Astrocyte (in vitro differentiated cells and primary cell): ENCODE data around the gene SPAST. TPM values are rescaled to one million over a fixed set of nuclear protein-coding genes. Genes with fewer than 3 reads are reported as not detected.

Source experiments
- DNase-seq: peaks from one replicate; pipeline ENCODE4 v3.0.0-alpha.2; 2010; ENCODE audit warnings: low read depth
- FAIRE-seq: peaks from 2 replicates; lab custom pipeline; 2011; peaks lifted over from hg19 to GRCh38; lab: Jason Lieb, UNC
- H2AFZ ChIP-seq: 2 replicates; pipeline ENCODE4 v1.6.0; 2012; ENCODE audit warnings: low read depth, low read length, inconsistent platforms
- H3K27ac ChIP-seq: 2 replicates; pipeline ENCODE4 v1.5.1; 2011; ENCODE audit warnings: low read depth, low read length, inconsistent platforms
- H3K27me3 ChIP-seq: 2 replicates; pipeline ENCODE4 v1.6.0; 2011; ENCODE audit warnings: low read length, inconsistent platforms; ENCODE audit not compliant: insufficient read depth
- H3K36me3 ChIP-seq: 2 replicates; pipeline ENCODE4 v1.5.1; 2011; ENCODE audit warnings: low read length, inconsistent platforms; ENCODE audit not compliant: insufficient read depth
- H3K4me1 ChIP-seq: 2 replicates; pipeline ENCODE4 v1.5.1; 2011; ENCODE audit warnings: low read length, inconsistent platforms; ENCODE audit not compliant: insufficient read depth
- H3K4me2 ChIP-seq: 2 replicates; pipeline ENCODE4 v1.6.0; 2012; ENCODE audit warnings: low read length, inconsistent platforms
- H3K4me3 ChIP-seq: 2 replicates; pipeline ENCODE4 v1.5.1; 2011; ENCODE audit warnings: low read depth, mild to moderate bottlenecking, low read length, inconsistent platforms; ENCODE audit not compliant: insufficient read depth
- H3K79me2 ChIP-seq: 2 replicates; pipeline ENCODE4 v1.6.0; 2012; ENCODE audit warnings: mild to moderate bottlenecking, low read length, inconsistent platforms; ENCODE audit not compliant: insufficient read depth
- H3K9ac ChIP-seq: 2 replicates; pipeline ENCODE4 v1.6.0; 2012; ENCODE audit warnings: mild to moderate bottlenecking, low read length, inconsistent platforms
- H3K9me3 ChIP-seq: 2 replicates; pipeline ENCODE4 v1.5.1; 2012; ENCODE audit warnings: low read depth, mild to moderate bottlenecking, low read length, inconsistent platforms; ENCODE audit not compliant: insufficient read depth
- H4K20me1 ChIP-seq: 2 replicates; pipeline ENCODE4 v1.6.0; 2012; ENCODE audit warnings: low read length, inconsistent platforms; ENCODE audit not compliant: insufficient read depth
- H3K27ac Mint-ChIP-seq: one replicate; pipeline ENCODE4 v1.8.0; 2021; ENCODE audit warnings: mild to moderate bottlenecking, mixed read lengths; ENCODE audit not compliant: unreplicated experiment
- H3K27me3 Mint-ChIP-seq: one replicate; pipeline ENCODE4 v1.8.0; 2021; ENCODE audit warnings: low read depth, mixed read lengths; ENCODE audit not compliant: unreplicated experiment
- H3K36me3 Mint-ChIP-seq: one replicate; pipeline ENCODE4 v1.8.0; 2021; ENCODE audit warnings: low read depth, mixed read lengths; ENCODE audit not compliant: unreplicated experiment
- H3K4me1 Mint-ChIP-seq: one replicate; pipeline ENCODE4 v1.8.0; 2021; ENCODE audit warnings: low read depth, mixed read lengths; ENCODE audit not compliant: unreplicated experiment
- H3K4me3 Mint-ChIP-seq: one replicate; pipeline ENCODE4 v1.8.0; 2021; ENCODE audit warnings: mild to moderate bottlenecking, moderate library complexity, mixed read lengths; ENCODE audit not compliant: unreplicated experiment
- H3K9me3 Mint-ChIP-seq: one replicate; pipeline ENCODE4 v1.8.0; 2021; ENCODE audit warnings: mild to moderate bottlenecking, mixed read lengths; ENCODE audit not compliant: unreplicated experiment
- CTCF ChIP-seq: IDR thresholded peaks from 2 replicates; pipeline ENCODE4 v1.5.1; 2011; ENCODE audit warnings: low read depth, mild to moderate bottlenecking, inconsistent platforms, low read length, moderate library complexity; ENCODE audit not compliant: insufficient read depth
- EZH2 ChIP-seq: IDR thresholded peaks from 2 replicates; pipeline ENCODE4 v1.6.1; 2012; ENCODE audit warnings: mild to moderate bottlenecking, low read length, inconsistent platforms; ENCODE audit not compliant: insufficient read depth
- total RNA-seq: library from RNA; stranded (reverse); gene quantifications from 2 replicates; pipeline ENCODE4 v1.2.1, GENCODE V29; 2021

Gene SPAST
- total RNA-seq, 1 donor from 2014 or later, result 18.0 TPM

- Histone ChIP-seq H2AFZ (peak overlapping the region; percentile 82), H3K9ac (peak overlapping the region; percentile 21), H3K27ac (no peak overlapping the region), H3K27me3 (no peaks in the 10 kb centered on the region), H4K20me1 (peaks cover 3% of the 10 kb centered on the region), H3K4me1 (no peaks in the 10 kb centered on the region), H3K79me2 (peaks cover 20% of the 10 kb centered on the region), H3K4me2 (peak overlapping the region; percentile 94), H3K9me3 (no peaks in the 10 kb centered on the region), H3K36me3 (no peaks in the 10 kb centered on the region), H3K4me3 (peak overlapping the region; percentile 85)
- Mint-ChIP-seq H3K4me1 (peaks cover 6% of the 10 kb centered on the region), H3K36me3 (no peaks in the 10 kb centered on the region), H3K9me3 (no peaks in the 10 kb centered on the region), H3K27ac (peak overlapping the region; percentile 69), H3K27me3 (no peaks in the 10 kb centered on the region), H3K4me3 (peak overlapping the region; percentile 95)
- TF ChIP-seq EZH2 (no peak), CTCF (no peak)
- DNase-seq (peak; percentile 51), FAIRE-seq (no peak)
Measured at GRCh38 chr2:32061973-32062861, 1.1 kb upstream of the SPAST start.

GRCh38 chr2:32064021-32064601 lies 755 bp downstream of the SPAST start:
- no peak for FAIRE-seq
- H3K4me3 Mint-ChIP-seq, result peak overlapping the region; percentile 95

More at GRCh38 chr2:32064021-32064601, 755 bp downstream of the SPAST start:
- peak overlapping the region; percentile 93 for H2AFZ ChIP-seq
- H3K79me2 ChIP-seq, result peaks cover 20% of the 10 kb centered on the region
- peak; percentile 1 for DNase-seq
- H3K36me3 ChIP-seq, result no peaks in the 10 kb centered on the region
- peaks cover 6% of the 10 kb centered on the region for H3K4me1 Mint-ChIP-seq
- peak overlapping the region; percentile 85 for H3K4me3 ChIP-seq
- no peaks in the 10 kb centered on the region for H3K9me3 ChIP-seq
- H3K4me1 ChIP-seq, result no peaks in the 10 kb centered on the region
- H3K27me3 ChIP-seq, result no peaks in the 10 kb centered on the region
- peak overlapping the region; percentile 81 for H3K9ac ChIP-seq
- H3K27ac ChIP-seq, result no peak overlapping the region
- peak overlapping the region; percentile 94 for H3K4me2 ChIP-seq
- H3K27me3 Mint-ChIP-seq, result no peaks in the 10 kb centered on the region
- no peaks in the 10 kb centered on the region for H3K36me3 Mint-ChIP-seq
- peak overlapping the region; percentile 62 for H3K27ac Mint-ChIP-seq
- peaks cover 3% of the 10 kb centered on the region for H4K20me1 ChIP-seq
- TF ChIP-seq EZH2, result no peak
- TF ChIP-seq CTCF, result no peak
- H3K9me3 Mint-ChIP-seq, result no peaks in the 10 kb centered on the region
